Measurements from ENCODE around the gene HADHB. TPM values are rescaled to one million over a fixed set of nuclear protein-coding genes. Genes with fewer than 3 reads are reported as not detected.

HADHB gene
- total RNA-seq, 1 experiment from 2014 or later: 41.3 TPM

- Mint-ChIP-seq H3K9me3 (no peaks in the 10 kb centered on the region), H3K4me3 (no peak overlapping the region), H3K27ac (peak overlapping the region in 1 of 3 experiments; percentile 28; a peak in 1 of 7 replicates), H3K4me1 (peaks cover 21 to 32% of the 10 kb centered on the region in 2 experiments), H3K27me3 (ENCODE audit: low read depth) (no peaks in the 10 kb centered on the region; the same call in 1 of the 2 replicates), H3K36me3 (ENCODE audit: insufficient read depth in 1 of 3, low read depth in 3 of 3) (peaks cover 0 to 4% (median 2%) of the 10 kb centered on the region in 3 experiments; a peak in 3 of 7 replicates)
- Histone ChIP-seq H3K23me2 (ENCODE audit: insufficient read length, low read depth, low read length, poor library complexity, severe bottlenecking) (no peaks in the 10 kb centered on the region), H3K4ac (ENCODE audit: low read depth, low read length) (no peak overlapping the region), H4K20me1 (ENCODE audit: control insufficient read depth, insufficient read depth, insufficient read length) (no peaks in the 10 kb centered on the region), H2AFZ (ENCODE audit: low read length) (no peak overlapping the region), H3T11ph (ENCODE audit: low read length) (no peak overlapping the region), H4K5ac (ENCODE audit: insufficient read length, low read depth, low read length) (no peak overlapping the region), H2AK5ac (ENCODE audit: insufficient read length, low read length) (no peak overlapping the region), H3K79me1 (ENCODE audit: insufficient read depth, low read depth, low read length, poor library complexity, severe bottlenecking) (no peaks in the 10 kb centered on the region), H4K8ac (replicated peaks; ENCODE audit: insufficient read length, low read depth, low read length) (no peak overlapping the region), H3K4me2 (ENCODE audit: insufficient read depth, insufficient read length, low read length) (no peak overlapping the region), H3K14ac (ENCODE audit: insufficient read depth, low read length) (no peak overlapping the region), H4K91ac (ENCODE audit: insufficient read length, low read depth, low read length) (no peak overlapping the region), H3K9ac (ENCODE audit: extremely low read depth, insufficient read length, low read length) (no peak overlapping the region), H3K27me3 (ENCODE audit: insufficient read depth, low read length) (no peaks in the 10 kb centered on the region), H2BK15ac (ENCODE audit: low read depth, low read length) (no peak overlapping the region), H2BK120ac (ENCODE audit: low read depth, low read length, poor library complexity, severe bottlenecking) (no peak overlapping the region), H3K23ac (ENCODE audit: insufficient read length, low read depth, low read length) (no peak overlapping the region), H3K4me1 (ENCODE audit: insufficient read depth, low read length) (peaks cover 2% of the 10 kb centered on the region; the same call in 1 of the 2 replicates), H2BK20ac (ENCODE audit: low read depth, low read length, poor library complexity, severe bottlenecking) (no peak overlapping the region), H3K18ac (ENCODE audit: insufficient read length, low read depth, low read length) (no peak overlapping the region), H2BK5ac (ENCODE audit: insufficient read length, low read length) (no peak overlapping the region), H3K56ac (ENCODE audit: insufficient read length, low read depth, low read length) (no peak overlapping the region), H3K79me2 (ENCODE audit: insufficient read depth, low read length) (no peaks in the 10 kb centered on the region), H3K9me3 (ENCODE audit: control insufficient read depth, low read depth, low read length) (no peaks in the 10 kb centered on the region), H3K27ac (ENCODE audit: insufficient read length, low read depth, low read length) (no peak overlapping the region), H2BK12ac (ENCODE audit: insufficient read length, low read depth, low read length) (no peak overlapping the region)
- WGBS (ENCODE audit: extremely low coverage, insufficient read length, low lambda C conversion rate): no CpG with 5 or more reads among the region's 12 CpGs
- DNase-seq: no peak
- TF ChIP-seq, protein P1, sequence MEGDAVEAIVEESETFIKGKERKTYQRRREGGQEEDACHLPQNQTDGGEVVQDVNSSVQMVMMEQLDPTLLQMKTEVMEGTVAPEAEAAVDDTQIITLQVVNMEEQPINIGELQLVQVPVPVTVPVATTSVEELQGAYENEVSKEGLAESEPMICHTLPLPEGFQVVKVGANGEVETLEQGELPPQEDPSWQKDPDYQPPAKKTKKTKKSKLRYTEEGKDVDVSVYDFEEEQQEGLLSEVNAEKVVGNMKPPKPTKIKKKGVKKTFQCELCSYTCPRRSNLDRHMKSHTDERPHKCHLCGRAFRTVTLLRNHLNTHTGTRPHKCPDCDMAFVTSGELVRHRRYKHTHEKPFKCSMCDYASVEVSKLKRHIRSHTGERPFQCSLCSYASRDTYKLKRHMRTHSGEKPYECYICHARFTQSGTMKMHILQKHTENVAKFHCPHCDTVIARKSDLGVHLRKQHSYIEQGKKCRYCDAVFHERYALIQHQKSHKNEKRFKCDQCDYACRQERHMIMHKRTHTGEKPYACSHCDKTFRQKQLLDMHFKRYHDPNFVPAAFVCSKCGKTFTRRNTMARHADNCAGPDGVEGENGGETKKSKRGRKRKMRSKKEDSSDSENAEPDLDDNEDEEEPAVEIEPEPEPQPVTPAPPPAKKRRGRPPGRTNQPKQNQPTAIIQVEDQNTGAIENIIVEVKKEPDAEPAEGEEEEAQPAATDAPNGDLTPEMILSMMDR (conservative IDR thresholded peaks at IDR 0.05): no peak
Observed at GRCh38 chr2:26313446-26313845, 68.7 kb downstream of the HADHB start.

Measured in H9 (cell line).